GM12878 (cell line): ENCODE data around the gene CREBBP. TPM values are rescaled to one million over a fixed set of nuclear protein-coding genes. Genes with fewer than 3 reads are reported as not detected.
A peak's percentile ranks its signal among the peaks of the same experiment; 100 is the strongest.

Experiments
- ATAC-seq: fragments of 200-7000 bp; cut with Tn5 transposase; 3 replicates; pipeline ENCODE4 v1.9.1; 2020; ENCODE audit warnings: mild to moderate bottlenecking, moderate library complexity
- BruUV-seq: library from RNA; stranded (reverse); fragments of 400-500 nt; replicated peaks from 2 replicates; lab custom pipeline; 2021; lab: Mats Ljungman, UMichigan
- CTCF ChIA-PET: fragments of 300-600 bp; sonication (Branson Sonifier 250); formaldehyde crosslinking; extraction: SDS; loops from one replicate; lab custom pipeline; 2021; ENCODE audit warnings: inconsistent platforms; lab: Yijun Ruan, JAX
- POLR2A ChIA-PET: fragments of 350-600 bp; formaldehyde crosslinking; extraction: SDS; loops from one replicate; lab custom pipeline; 2021; ENCODE audit warnings: inconsistent platforms; lab: Charles Lee
- RAD21 ChIA-PET: fragments of 300-600 bp; sonication (Branson Sonifier 250); formaldehyde crosslinking; loops from one replicate; lab custom pipeline; 2023; ENCODE audit warnings: antibody characterized with exemption; ENCODE audit not compliant: unreplicated experiment; lab: Charles Lee
- SMC1A ChIA-PET: fragments of 300-600 bp; sonication (Branson Sonifier 250); formaldehyde crosslinking; loops from one replicate; lab custom pipeline; 2023; ENCODE audit not compliant: unreplicated experiment, uncharacterized antibody; lab: Charles Lee
- DNase-seq: peaks from one replicate; pipeline ENCODE4 v3.0.0-alpha.2; 2011; ENCODE audit warnings: low read depth, low spot score
- FAIRE-seq: peaks from 3 replicates; lab custom pipeline; 2011; peaks lifted over from hg19 to GRCh38; lab: Jason Lieb, UNC
- H2AFZ ChIP-seq: 2 replicates; pipeline ENCODE4 v1.6.0; 2011; ENCODE audit warnings: low read depth, low read length, control low read depth; ENCODE audit not compliant: control insufficient read depth
- H3K27ac ChIP-seq: 2 replicates; pipeline ENCODE4 v1.5.1; 2011; ENCODE audit warnings: control low read depth; ENCODE audit not compliant: control insufficient read depth, insufficient read depth
- H3K27me3 ChIP-seq, 2 experiments: replicated peaks in 1 of 2; 2 replicates each; pipeline versions ENCODE4 v1.6.0 to v1.6.1; 2011; ENCODE audit warnings: low read length in 1 of 2; ENCODE audit not compliant: control insufficient read depth in 2 of 2, insufficient read depth in 2 of 2
- H3K36me3 ChIP-seq, 2 experiments: 2 replicates each; pipeline ENCODE4 v1.5.1; 2011; ENCODE audit warnings: low read length in 1 of 2; ENCODE audit not compliant: control insufficient read depth in 2 of 2, insufficient read depth in 2 of 2
- H3K4me1 ChIP-seq: 2 replicates; pipeline ENCODE4 v1.6.1; 2011; ENCODE audit warnings: mild to moderate bottlenecking, low read length, moderate library complexity, mixed read lengths; ENCODE audit not compliant: control insufficient read depth, insufficient read depth
- H3K4me2 ChIP-seq: 2 replicates; pipeline ENCODE4 v1.6.0; 2011; ENCODE audit warnings: control low read depth; ENCODE audit not compliant: control insufficient read depth, insufficient read depth
- H3K4me3 ChIP-seq: fragments of 200-600 bp; sonication (generic); 2 replicates; pipeline ENCODE4 v1.5.1; 2016
- H3K79me2 ChIP-seq: 2 replicates; pipeline ENCODE4 v1.6.0; 2011; ENCODE audit warnings: low read length; ENCODE audit not compliant: control insufficient read depth, insufficient read depth
- H3K9ac ChIP-seq: 2 replicates; pipeline ENCODE4 v1.8.0; 2011; ENCODE audit warnings: low read length, control low read depth, mixed read lengths; ENCODE audit not compliant: control insufficient read depth, insufficient read depth
- H3K9me3 ChIP-seq: replicated peaks from 3 replicates; pipeline ENCODE4 v1.5.1; 2011; ENCODE audit warnings: mild to moderate bottlenecking, low read length; ENCODE audit not compliant: control insufficient read depth, insufficient read depth
- H4K20me1 ChIP-seq: 2 replicates; pipeline ENCODE4 v1.6.0; 2011; ENCODE audit not compliant: control insufficient read depth, insufficient read depth
- ATF3 ChIP-seq: IDR thresholded peaks from 2 replicates; pipeline ENCODE4 v1.6.1; 2011; ENCODE audit warnings: low read depth, mild to moderate bottlenecking, low read length, moderate library complexity, borderline replicate concordance; ENCODE audit errors: extremely low read depth
- ATF7 ChIP-seq: fragments of 450-650 bp; IDR thresholded peaks from 2 replicates; pipeline ENCODE4 v1.6.1; 2016; ENCODE audit warnings: low read depth, mild to moderate bottlenecking
- BMI1 ChIP-seq: fragments of 450-650 bp; IDR thresholded peaks from 2 replicates; pipeline ENCODE4 v1.6.1; 2016; ENCODE audit warnings: mild to moderate bottlenecking, moderate library complexity, borderline replicate concordance
- CEBPB ChIP-seq, 2 experiments: fragments of 150-350 bp in 1 of 2; IDR thresholded peaks; 2 replicates each; pipeline ENCODE4 v1.6.1; 2012 to 2014; ENCODE audit warnings: low read depth in 2 of 2, low read length in 2 of 2, borderline replicate concordance in 1 of 2, inconsistent platforms in 1 of 2
- CHD2 ChIP-seq: IDR thresholded peaks from 2 replicates; pipeline ENCODE4 v1.6.1; 2011; ENCODE audit warnings: low read depth, low read length, improper control_type of control experiment, borderline replicate concordance
- E4F1 ChIP-seq: fragments of 450-650 bp; IDR thresholded peaks from 2 replicates; pipeline ENCODE4 v1.6.1; 2018; ENCODE audit warnings: borderline replicate concordance, mild to moderate bottlenecking; ENCODE audit not compliant: partially characterized antibody
- HCFC1 ChIP-seq: fragments of 150-350 bp; IDR thresholded peaks from 2 replicates; pipeline ENCODE4 v1.6.1; 2014; ENCODE audit warnings: low read length
- HDAC6 ChIP-seq: fragments of 200-600 bp; sonication (generic); IDR thresholded peaks from one replicate; pipeline ENCODE4 v1.8.0; 2017; ENCODE audit warnings: antibody characterized with exemption; ENCODE audit not compliant: unreplicated experiment
- JUNB ChIP-seq: IDR thresholded peaks from 2 replicates; pipeline ENCODE4 v1.6.1; 2016; ENCODE audit warnings: antibody characterized with exemption, mild to moderate bottlenecking
- KAT2A ChIP-seq: conservative IDR thresholded peaks from 2 replicates; pipeline ENCODE4 v1.6.1; 2011; ENCODE audit warnings: low read depth, low read length; ENCODE audit not compliant: control insufficient read depth
- MAX ChIP-seq: IDR thresholded peaks from 2 replicates; pipeline ENCODE4 v1.6.1; 2012; ENCODE audit warnings: low read depth, low read length, improper control_type of control experiment
- NFYA ChIP-seq: IDR thresholded peaks from 2 replicates; pipeline ENCODE4 v1.6.1; 2011; ENCODE audit warnings: low read depth, mild to moderate bottlenecking, low read length, improper control_type of control experiment, borderline replicate concordance
- NR2C2 ChIP-seq: IDR thresholded peaks from 2 replicates; pipeline ENCODE4 v1.6.1; 2011; ENCODE audit warnings: borderline replicate concordance, low read depth; ENCODE audit not compliant: control insufficient read depth, insufficient read length
- NRF1 ChIP-seq: conservative IDR thresholded peaks from 2 replicates; pipeline ENCODE4 v1.6.1; 2011; ENCODE audit warnings: mild to moderate bottlenecking, low read depth, low read length, improper control_type of control experiment
- PML ChIP-seq: IDR thresholded peaks from 2 replicates; pipeline ENCODE4 v1.6.1; 2012; ENCODE audit warnings: low read length, inconsistent platforms
- RAD21 ChIP-seq: IDR thresholded peaks from 2 replicates; pipeline ENCODE4 v1.6.1; 2011; ENCODE audit warnings: mild to moderate bottlenecking, low read depth, low read length, moderate library complexity; ENCODE audit not compliant: insufficient read depth
- RB1 ChIP-seq: fragments of 450-650 bp; formaldehyde crosslinking; IDR thresholded peaks from 2 replicates; pipeline ENCODE4 v1.6.1; 2017; ENCODE audit warnings: mild to moderate bottlenecking, borderline replicate concordance
- SMC3 ChIP-seq: IDR thresholded peaks from 2 replicates; pipeline ENCODE4 v1.6.1; 2011; ENCODE audit warnings: low read length, improper control_type of control experiment, borderline replicate concordance
- TCF3 ChIP-seq: IDR thresholded peaks from 2 replicates; pipeline ENCODE4 v1.6.1; 2012; ENCODE audit warnings: low read depth, mild to moderate bottlenecking, low read length, borderline replicate concordance; ENCODE audit not compliant: insufficient read depth
- ZZZ3 ChIP-seq: IDR thresholded peaks from 2 replicates; pipeline ENCODE4 v1.6.1; 2011; ENCODE audit warnings: low read depth; ENCODE audit not compliant: control insufficient read depth, insufficient read length
- WGBS: methylation state at CpG from one replicate; pipeline ENCODE4 v1.1.6; 2016; ENCODE audit warnings: low lambda C conversion rate; ENCODE audit not compliant: insufficient replicate concordance, insufficient coverage; ENCODE audit errors: missing lambda C conversion rate; 5-methylcytosine and 5-hydroxymethylcytosine counted together
- in situ Hi-C: fragments of 300-500 bp; cut with MboI; formaldehyde crosslinking; loops from 9 replicates; pipeline ENCODE4 v1.14.3; 2018; ENCODE audit warnings: mixed read lengths
- intact Hi-C: fragments of 100-400 bp; cut with micrococcal nuclease; formaldehyde crosslinking; loops from one replicate; pipeline ENCODE4 v1.14.2; 2022; ENCODE audit not compliant: unreplicated experiment
- polyA plus RNA-seq, 11 experiments: library from polyadenylated mRNA; depleted of rRNA in 4 of 11; unstranded in 6 of 11; stranded (reverse) in 5 of 11; fragments of >200 nt; fragmentation: Nextera tagmentation in 4 of 11; fragmentation: Illumina TruSeq in 1 of 11; extraction: Ambion mirVana in 4 of 11; extraction: Trizol in 1 of 11; gene quantifications; 1 replicate in 1 of 11; 2 replicates in 10 of 11; pipeline versions ENCODE4 v1.2.1 to v1.2.3, GENCODE V29; 2011 to 2016; ENCODE audit warnings: inconsistent platforms in 2 of 11, missing spikeins in 2 of 11, low read depth in 1 of 11
- total RNA-seq, 4 experiments: library from RNA; depleted of rRNA in 3 of 4; stranded (reverse); fragments of >200 nt in 3 of 4; fragmentation: Illumina TruSeq in 1 of 4; extraction: Trizol in 1 of 4; gene quantifications; 2 replicates each; pipeline versions ENCODE4 v1.2.1 to v1.2.3, GENCODE V29; 2013 to 2021

CREBBP gene
- total and polyA plus RNA-seq, 10 of the 15 experiments (the other 5 are each of a cell fraction or from before 2014, with no cell fraction given): 3.4 to 32.7 (median 7.9) TPM

- TF ChIP-seq CHD2 (no peak), NRF1 (no peak), ZZZ3 (no peak), NR2C2 (no peak), RAD21 (no peak), SMC3 (no peak), NFYA (no peak), RB1 (no peak), BMI1 (no peak), HCFC1 (no peak), E4F1 (no peak), MAX (no peak), KAT2A (no peak), ATF7 (no peak), TCF3 (no peak), HDAC6 (no peak), ATF3 (no peak), PML (no peak), JUNB (no peak), CEBPB (IDR thresholded peaks at IDR 0.05; ENCODE audit: borderline replicate concordance in 1 of 2, low read depth in 2 of 2, low read length in 2 of 2) (no peak)
- no peaks in the 10 kb centered on the region for H3K9me3 ChIP-seq
- no peak overlapping the region for H3K4me3 ChIP-seq
- FAIRE-seq (no peak), ATAC-seq (peak; percentile 40), DNase-seq (no peak)
- H3K36me3 ChIP-seq: peaks cover 0 to 1% of the 10 kb centered on the region in 2 experiments; a peak in 2 of 4 replicates
- in situ Hi-C loops: no loop called here
- H2AFZ ChIP-seq: no peak overlapping the region
- H3K4me1 ChIP-seq: peaks cover 34% of the 10 kb centered on the region
- no peak overlapping the region; the same call in 1 of the 2 replicates for H3K27ac ChIP-seq
- H3K9ac ChIP-seq: no peak overlapping the region; the same call in 1 of the 2 replicates
- peaks cover 81% of the 10 kb centered on the region for H3K79me2 ChIP-seq
- H4K20me1 ChIP-seq: peaks cover 2% of the 10 kb centered on the region; the same call in 1 of the 2 replicates
- RAD21 ChIA-PET: no interaction called here
- 82% methylated on average over 11 of the region's 11 CpGs for WGBS
- BruUV-seq: no TSS peak
- POLR2A ChIA-PET: interaction anchor here (0.9 kb wide), 1 partner anchor 14 kb away, joined by 3 read pairs; no protein-coding TSS in a partner anchor
- H3K27me3 ChIP-seq: no peaks in the 10 kb centered on the region
- intact Hi-C loops: no loop called here
- SMC1A ChIA-PET: interaction anchor here (0.7 kb wide), 1 partner anchor 11 kb away, joined by 3 read pairs; no protein-coding TSS in a partner anchor
- CTCF ChIA-PET: interaction anchor here (1.6 to 2.1 kb wide), 2 partner anchors 10 to 15 kb away, joined by 3 to 5 read pairs; no protein-coding TSS in a partner anchor
- peak overlapping the region; percentile 61; the same call in 1 of the 2 replicates for H3K4me2 ChIP-seq
Observed at GRCh38 chr16:3822366-3823045, 58.0 kb downstream of the CREBBP start.
